HepG2 (cell line): ENCODE measurements around the gene ALDH1L2. TPM values are rescaled to one million over a fixed set of nuclear protein-coding genes. Genes with fewer than 3 reads are reported as not detected.

Experiments
- ATAC-seq: fragments of 200-7000 bp; cut with Tn5 transposase; 3 replicates; pipeline ENCODE4 v1.9.1; 2020; ENCODE audit warnings: mild to moderate bottlenecking, moderate library complexity
- BruUV-seq: library from RNA; stranded (reverse); fragments of 400-500 nt; replicated peaks from 2 replicates; lab custom pipeline; 2021; lab: Mats Ljungman, UMichigan
- CTCF ChIA-PET: fragments of 300-600 bp; formaldehyde crosslinking; extraction: SDS; loops from one replicate; lab custom pipeline; 2021; ENCODE audit warnings: low total read pairs, inconsistent platforms, low intra/inter-chr PET ratio; lab: Yijun Ruan, JAX
- POLR2A ChIA-PET: fragments of 350-600 bp; sonication (Branson Sonifier 250); formaldehyde crosslinking; loops from one replicate; lab custom pipeline; 2020; ENCODE audit warnings: antibody characterized with exemption, inconsistent platforms; lab: Yijun Ruan, JAX
- DNase-seq: peaks from one replicate; pipeline ENCODE4 v3.0.0-alpha.2; 2015; ENCODE audit warnings: low spot score
- FAIRE-seq: peaks from 3 replicates; lab custom pipeline; 2011; peaks lifted over from hg19 to GRCh38; lab: Jason Lieb, UNC
- H2AFZ ChIP-seq: one replicate; pipeline ENCODE4 v1.6.1; 2011; ENCODE audit warnings: low read length, inconsistent platforms
- H3K27ac ChIP-seq: fragments of 300-600 bp; 3 replicates; pipeline ENCODE4 v1.8.0; 2011; ENCODE audit warnings: mixed run types, mild to moderate bottlenecking, mixed read lengths, low read length, inconsistent platforms; ENCODE audit not compliant: insufficient read depth; ENCODE audit errors: extremely low read length
- H3K27me3 ChIP-seq, 2 experiments: fragments of 200-600 bp in 1 of 2; 2 replicates in 1 of 2; 3 replicates in 1 of 2; pipeline versions ENCODE4 v1.6.0 to v1.8.0; 2011; ENCODE audit warnings: low read length in 2 of 2, mild to moderate bottlenecking in 2 of 2, moderate library complexity in 2 of 2, inconsistent platforms in 1 of 2; ENCODE audit not compliant: insufficient read depth in 2 of 2, control insufficient read depth in 1 of 2
- H3K36me3 ChIP-seq, 2 experiments: fragments of 200-600 bp in 1 of 2; replicated peaks in 1 of 2; 2 replicates in 1 of 2; 3 replicates in 1 of 2; pipeline versions ENCODE4 v1.5.1 to v1.8.0; 2011; ENCODE audit warnings: low read length in 2 of 2, inconsistent platforms in 1 of 2; ENCODE audit not compliant: insufficient read depth in 2 of 2, control insufficient read depth in 1 of 2
- H3K4me1 ChIP-seq: 2 replicates; pipeline ENCODE4 v1.5.1; 2012; ENCODE audit warnings: low read length, inconsistent platforms; ENCODE audit not compliant: insufficient read depth
- H3K4me2 ChIP-seq: 2 replicates; pipeline ENCODE4 v1.6.0; 2011; ENCODE audit warnings: low read depth, low read length, inconsistent platforms
- H3K4me3 ChIP-seq, 3 experiments: fragments of 200-600 bp in 1 of 3; sonication (generic), shearing (Covaris generic) in 1 of 3; replicated peaks in 1 of 3; 2 replicates each; pipeline ENCODE4 v1.5.1; 2011 to 2016; ENCODE audit warnings: low read length in 3 of 3, inconsistent platforms in 2 of 3, low read depth in 2 of 3, mild to moderate bottlenecking in 2 of 3, control low read depth in 1 of 3, mixed read lengths in 1 of 3; ENCODE audit not compliant: insufficient read depth in 1 of 3
- H3K79me2 ChIP-seq: one replicate; pipeline ENCODE4 v1.6.1; 2011; ENCODE audit warnings: low read length, inconsistent platforms; ENCODE audit not compliant: insufficient read depth
- H3K9ac ChIP-seq: 2 replicates; pipeline ENCODE4 v1.6.0; 2011; ENCODE audit warnings: mild to moderate bottlenecking, low read depth, low read length, inconsistent platforms; ENCODE audit not compliant: insufficient read depth
- H3K9me3 ChIP-seq: 2 replicates; pipeline ENCODE4 v1.5.1; 2012; ENCODE audit warnings: mild to moderate bottlenecking, low read length
- H4K20me1 ChIP-seq: 2 replicates; pipeline ENCODE4 v1.6.0; 2011; ENCODE audit warnings: inconsistent platforms, mild to moderate bottlenecking, low read length, moderate library complexity; ENCODE audit not compliant: insufficient read depth
- ARNTL ChIP-seq: sonication (generic); formaldehyde crosslinking; IDR thresholded peaks from 2 replicates; pipeline ENCODE4 v1.4.0; 2020; ENCODE audit warnings: mild to moderate bottlenecking, missing genetic modification reagents
- CHCHD3 ChIP-seq: sonication (generic); formaldehyde crosslinking; IDR thresholded peaks from 2 replicates; pipeline ENCODE4 v1.8.0; 2022; ENCODE audit warnings: mild to moderate bottlenecking, missing genetic modification reagents, moderate library complexity
- HNRNPLL ChIP-seq: fragments of 200-400 bp; formaldehyde crosslinking; IDR thresholded peaks from 2 replicates; pipeline ENCODE4 v1.6.1; 2017; ENCODE audit warnings: mild to moderate bottlenecking, low read depth, low read length; ENCODE audit not compliant: poor library complexity, severe bottlenecking
- MAFF ChIP-seq: IDR thresholded peaks from 2 replicates; pipeline ENCODE4 v1.6.1; 2011; ENCODE audit warnings: low read depth, low read length, improper control_type of control experiment
- ZBTB7B ChIP-seq: sonication (generic); formaldehyde crosslinking; IDR thresholded peaks from 2 replicates; pipeline ENCODE4 v1.4.0; 2020; ENCODE audit warnings: missing genetic modification reagents
- ZNF230 ChIP-seq: sonication (generic); formaldehyde crosslinking; IDR thresholded peaks from 2 replicates; pipeline ENCODE4 v1.4.0; 2020; ENCODE audit warnings: mild to moderate bottlenecking, missing genetic modification reagents
- ZNF451 ChIP-seq: sonication (generic); formaldehyde crosslinking; IDR thresholded peaks from 2 replicates; pipeline ENCODE4 v1.5.0; 2020; ENCODE audit warnings: mild to moderate bottlenecking, missing genetic modification reagents
- ZNF777 ChIP-seq: sonication (generic); formaldehyde crosslinking; IDR thresholded peaks from 2 replicates; pipeline ENCODE4 v1.4.0; 2020; ENCODE audit warnings: missing genetic modification reagents
- WGBS: methylation state at CpG from one replicate; pipeline ENCODE4 v1.1.6; 2017; ENCODE audit warnings: low lambda C conversion rate; 5-methylcytosine and 5-hydroxymethylcytosine counted together
- in situ Hi-C: cut with HindIII; loops from 2 replicates; pipeline ENCODE4 v1.10.0; 2017; ENCODE audit warnings: low pct_unique_long_range_greater_than_20kb; ENCODE audit not compliant: extremely low pct_ligation_motif_present
- intact Hi-C: fragments of 100-400 bp; cut with micrococcal nuclease; formaldehyde crosslinking; loops from one replicate; pipeline ENCODE4 v1.10.0; 2022; ENCODE audit not compliant: unreplicated experiment
- polyA plus RNA-seq, 8 experiments: library from polyadenylated mRNA; depleted of rRNA in 3 of 8; stranded (reverse) in 7 of 8; unstranded in 1 of 8; fragments of >200 nt; fragmentation: Illumina TruSeq in 4 of 8; extraction: Trizol in 4 of 8; gene quantifications; 2 replicates each; pipeline versions ENCODE4 v1.2.1 to v1.2.3, GENCODE V29; 2011 to 2016; ENCODE audit warnings: low read depth in 4 of 8, missing spikeins in 1 of 8, mixed read lengths in 1 of 8; ENCODE audit not compliant: insufficient read depth in 1 of 8
- total RNA-seq, 5 experiments: library from RNA; depleted of rRNA; stranded (reverse); fragments of >200 nt; fragmentation: Illumina TruSeq; extraction: Trizol; gene quantifications; 2 replicates each; pipeline ENCODE4 v1.2.3, GENCODE V29; 2016; ENCODE audit warnings: low read depth in 1 of 5
- TF ChIP-seq, protein P1 (sequence below): sonication (generic); formaldehyde crosslinking; IDR thresholded peaks from 2 replicates; pipeline ENCODE4 v1.8.0; 2022; ENCODE audit warnings: mild to moderate bottlenecking, missing genetic modification reagents

Gene ALDH1L2
- total and polyA plus RNA-seq, 2 of the 13 experiments (the other 11 are each of a cell fraction or from before 2014, with no cell fraction given), result 0.40 to 4.6 TPM

DNA sequence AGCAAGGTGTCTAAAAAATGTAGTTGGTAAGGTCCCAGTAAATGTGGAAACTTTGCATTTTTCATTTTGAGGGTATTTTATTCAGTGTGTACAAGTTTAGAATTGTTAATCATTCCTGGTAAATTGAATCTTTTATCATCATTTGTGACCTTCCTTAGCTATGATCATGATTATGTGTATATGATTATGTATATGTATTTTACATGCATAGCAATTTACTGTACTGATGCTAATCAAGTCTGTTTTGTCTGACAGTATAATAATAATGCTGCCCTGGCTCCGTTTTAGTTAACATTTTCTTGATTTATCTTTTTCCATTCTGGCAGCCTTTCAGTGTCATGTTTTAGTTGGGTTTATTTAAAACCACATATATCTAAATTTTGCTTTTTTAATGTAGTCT lies 32.7 kb upstream of the ALDH1L2 start:
- H3K27ac ChIP-seq, result no peak overlapping the region
- no peak overlapping the region for H3K9ac ChIP-seq
- in situ Hi-C loops (no loop called here), intact Hi-C loops (no loop called here)
- FAIRE-seq (no peak), ATAC-seq (no peak), DNase-seq (no peak)
- H3K4me1 ChIP-seq, result peaks cover 10% of the 10 kb centered on the region; the same call in 1 of the 2 replicates
- no peak overlapping the region for H3K4me2 ChIP-seq
- TF ChIP-seq ARNTL (CRISPR knock-in tag) (no peak), ZBTB7B (CRISPR knock-in tag) (no peak), CHCHD3 (CRISPR knock-in tag) (no peak), ZNF230 (CRISPR knock-in tag) (no peak), ZNF451 (no peak), ZNF777 (CRISPR knock-in tag) (no peak), MAFF (no peak), HNRNPLL (no peak)
- TF ChIP-seq, protein P1, sequence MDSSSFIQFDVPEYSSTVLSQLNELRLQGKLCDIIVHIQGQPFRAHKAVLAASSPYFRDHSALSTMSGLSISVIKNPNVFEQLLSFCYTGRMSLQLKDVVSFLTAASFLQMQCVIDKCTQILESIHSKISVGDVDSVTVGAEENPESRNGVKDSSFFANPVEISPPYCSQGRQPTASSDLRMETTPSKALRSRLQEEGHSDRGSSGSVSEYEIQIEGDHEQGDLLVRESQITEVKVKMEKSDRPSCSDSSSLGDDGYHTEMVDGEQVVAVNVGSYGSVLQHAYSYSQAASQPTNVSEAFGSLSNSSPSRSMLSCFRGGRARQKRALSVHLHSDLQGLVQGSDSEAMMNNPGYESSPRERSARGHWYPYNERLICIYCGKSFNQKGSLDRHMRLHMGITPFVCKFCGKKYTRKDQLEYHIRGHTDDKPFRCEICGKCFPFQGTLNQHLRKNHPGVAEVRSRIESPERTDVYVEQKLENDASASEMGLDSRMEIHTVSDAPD (CRISPR knock-in tag), result no peak
- H4K20me1 ChIP-seq, result no peaks in the 10 kb centered on the region
- peaks cover 12% of the 10 kb centered on the region for H3K79me2 ChIP-seq
- no peaks in the 10 kb centered on the region for H3K27me3 ChIP-seq
- BruUV-seq, result no TSS peak
- WGBS, result 100% methylated on average over 1 of the region's 1 CpG
- ChIA-PET POLR2A (interaction anchor here (2.2 kb wide), 1 partner anchor 9 kb away, joined by 8 read pairs; the partner anchor contains the start of gene WASHC4), CTCF (no interaction called here)
- H3K4me3 ChIP-seq, result no peak overlapping the region
- H2AFZ ChIP-seq, result no peak overlapping the region
- no peaks in the 10 kb centered on the region for H3K9me3 ChIP-seq
- H3K36me3 ChIP-seq, result peaks cover 8 to 54% of the 10 kb centered on the region in 2 experiments
